HG03039 (cell line): Measurements from ENCODE around the gene HINT2.

Experiments used
- ATAC-seq: cut with Tn5 transposase; IDR thresholded peaks from one replicate; pipeline ENCODE4 v1.9.1; 2021; ENCODE audit warnings: mild to moderate bottlenecking, moderate library complexity; ENCODE audit not compliant: unreplicated experiment

HINT2 gene

GRCh38 chr9:35781066-35781465 is 33.8 kb downstream of the HINT2 start:
- ATAC-seq = no peak

DNA sequence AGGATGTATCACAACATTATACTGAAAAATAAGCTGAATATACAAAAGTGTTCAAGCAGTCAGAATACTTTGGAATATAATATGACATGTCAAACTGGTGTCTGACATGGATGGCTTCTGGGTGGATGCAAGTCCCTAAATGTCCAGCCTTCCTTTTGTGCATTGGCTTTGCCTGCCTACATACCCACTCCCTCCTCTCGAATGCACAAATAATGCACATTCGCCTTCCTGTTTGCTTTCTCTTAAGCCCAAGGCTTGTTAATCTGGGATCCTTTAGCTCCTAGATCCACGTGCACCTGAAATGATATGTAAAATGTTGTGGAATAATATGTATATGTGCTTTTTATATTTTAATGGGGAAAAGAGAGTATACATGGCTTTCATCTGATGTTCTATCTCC is 36.3 kb downstream of the HINT2 start:
- ATAC-seq = no peak

- ATAC-seq = no peak
These were observed 38.8 kb downstream of the HINT2 start for GRCh38 chr9:35776018-35776417.

DNA sequence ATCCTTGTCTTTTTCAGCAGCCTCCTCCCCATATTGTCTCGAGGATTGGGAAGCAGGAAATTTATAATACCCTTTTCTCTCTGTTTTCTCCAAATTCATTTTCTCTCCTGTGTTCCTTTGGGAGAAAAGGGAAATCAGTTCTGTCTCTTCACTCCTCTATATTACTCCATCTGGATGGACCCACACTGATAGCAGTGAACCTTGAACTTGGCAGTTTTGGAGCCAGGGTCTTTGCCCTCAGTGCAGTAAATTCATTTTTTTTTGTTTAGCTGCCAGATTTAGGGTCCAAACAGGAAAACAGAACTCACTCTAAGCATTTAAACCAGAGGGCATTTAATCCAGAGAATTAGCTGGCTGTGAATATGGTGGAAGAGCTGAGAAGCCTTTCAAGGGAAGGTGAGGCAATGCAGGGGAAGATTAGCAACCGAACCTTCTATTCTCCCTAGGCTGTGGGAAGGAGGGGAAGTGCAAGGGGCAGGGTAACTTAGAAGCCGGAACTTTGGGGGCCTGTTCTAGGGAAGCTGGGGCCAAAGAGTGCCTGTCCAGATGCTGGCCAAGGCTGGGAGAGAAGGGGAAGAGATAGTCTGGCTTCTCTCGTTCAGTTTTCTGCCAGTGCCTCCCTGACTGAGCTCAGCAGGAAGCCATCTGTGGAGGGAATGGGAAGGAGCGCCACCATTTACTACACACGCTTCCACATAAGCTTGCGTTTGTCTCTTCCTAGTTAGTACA is 39.8 kb downstream of the HINT2 start:
- ATAC-seq = no peak

DNA sequence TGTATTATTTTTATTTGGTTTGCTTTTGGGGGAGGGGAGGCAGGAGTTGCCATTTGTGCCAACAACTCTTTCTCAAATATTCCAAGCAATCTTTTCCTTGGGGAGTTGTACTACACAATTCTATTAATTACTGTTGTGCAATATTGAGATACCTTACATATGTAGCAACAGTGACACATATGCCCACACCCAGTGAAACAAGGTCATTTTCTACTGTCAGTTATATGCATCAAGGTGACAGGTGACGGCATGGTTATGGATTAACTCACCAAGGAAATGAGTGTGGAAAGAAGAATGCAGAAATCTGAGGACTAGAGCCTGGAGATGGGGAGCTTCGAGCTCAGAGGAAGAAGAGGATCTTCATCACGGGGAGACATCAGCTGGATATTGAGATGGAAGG is 42.9 kb downstream of the HINT2 start:
- ATAC-seq = no peak

DNA sequence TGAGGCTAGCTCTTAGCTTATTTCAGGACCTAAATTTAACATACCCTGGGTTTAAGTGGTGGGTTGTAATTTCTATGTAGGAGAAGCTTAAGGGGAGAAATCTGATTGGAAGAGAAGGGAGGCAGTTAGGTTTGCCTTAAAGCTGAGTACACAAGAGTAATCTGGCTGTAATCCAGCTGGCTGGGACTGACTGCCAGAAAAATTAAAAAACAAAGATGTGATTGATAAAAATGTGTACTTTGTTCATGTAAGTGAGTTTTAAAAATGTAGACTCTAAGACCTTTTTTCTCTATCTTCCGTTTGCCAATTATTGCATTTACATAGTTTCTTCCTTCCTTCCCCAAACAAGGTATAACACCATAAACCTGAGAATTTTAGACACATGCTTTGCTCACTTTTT is 43.3 kb downstream of the HINT2 start:
- no peak for ATAC-seq

GRCh38 chr9:35771075-35771433 is 43.8 kb downstream of the HINT2 start:
- ATAC-seq = no peak

DNA sequence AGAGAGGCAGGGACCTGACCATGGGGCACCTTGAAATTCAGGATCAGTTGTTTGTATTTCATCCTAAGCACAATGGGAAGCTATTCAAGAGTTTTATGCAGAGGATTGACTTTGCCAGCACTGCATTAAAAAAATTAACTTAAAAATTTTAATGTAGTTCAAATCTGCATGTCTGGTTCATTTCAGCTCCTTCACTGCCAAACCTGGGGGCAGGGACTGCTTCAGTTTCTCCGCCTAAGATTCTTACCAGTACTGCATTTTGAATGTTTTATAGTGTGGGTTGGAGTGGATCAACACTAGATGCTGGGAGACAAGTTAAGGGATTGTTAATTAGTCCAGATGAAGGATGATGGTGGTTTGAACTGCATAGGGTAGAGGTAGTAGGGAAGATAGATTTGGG is 45.1 kb downstream of the HINT2 start:
- no peak for ATAC-seq

DNA sequence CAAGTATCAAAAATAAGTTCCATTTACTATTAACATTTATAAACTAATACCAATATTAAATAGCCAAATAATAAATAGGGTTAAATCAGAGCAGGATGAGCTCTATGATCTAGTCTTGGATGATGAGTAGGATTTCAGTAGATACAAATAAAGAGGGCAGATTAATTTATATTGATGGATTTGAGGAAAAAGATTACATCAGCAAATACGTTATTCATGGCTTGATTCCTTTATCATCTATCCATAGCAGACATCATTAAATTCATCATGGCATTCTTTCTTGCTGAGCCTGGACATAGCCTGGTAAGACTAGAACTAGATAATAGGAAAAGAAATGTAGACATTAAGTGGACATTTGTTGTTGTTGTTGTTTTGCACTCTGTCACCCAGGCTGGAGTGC is 47.4 kb downstream of the HINT2 start:
- no peak for ATAC-seq

- ATAC-seq = no peak
These were observed 47.8 kb downstream of the HINT2 start for GRCh38 chr9:35766997-35767396.

GRCh38 chr9:35763803-35764202 is 51.0 kb downstream of the HINT2 start:
- no peak for ATAC-seq

DNA sequence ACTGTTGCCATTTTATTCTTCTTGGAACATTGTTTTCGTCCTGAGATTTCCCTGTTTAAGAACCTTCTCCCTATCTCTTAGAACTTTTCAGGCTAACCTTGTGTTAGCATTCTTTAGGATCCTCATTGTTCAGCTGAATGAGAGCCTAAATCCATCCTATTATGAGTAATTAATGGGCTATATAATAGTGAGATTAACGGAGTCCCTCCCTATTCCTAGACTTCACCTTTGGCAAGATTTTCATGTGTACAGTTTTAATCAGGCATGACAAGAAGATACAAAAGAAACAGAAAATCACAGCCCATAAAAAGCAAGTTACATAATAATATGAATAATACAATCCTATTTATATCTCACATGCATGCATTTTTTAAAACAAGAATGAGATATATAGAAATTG is 51.7 kb downstream of the HINT2 start:
- ATAC-seq = no peak
